ENCODE measurements around the gene KIF18B.

The KIF18B gene

DNA sequence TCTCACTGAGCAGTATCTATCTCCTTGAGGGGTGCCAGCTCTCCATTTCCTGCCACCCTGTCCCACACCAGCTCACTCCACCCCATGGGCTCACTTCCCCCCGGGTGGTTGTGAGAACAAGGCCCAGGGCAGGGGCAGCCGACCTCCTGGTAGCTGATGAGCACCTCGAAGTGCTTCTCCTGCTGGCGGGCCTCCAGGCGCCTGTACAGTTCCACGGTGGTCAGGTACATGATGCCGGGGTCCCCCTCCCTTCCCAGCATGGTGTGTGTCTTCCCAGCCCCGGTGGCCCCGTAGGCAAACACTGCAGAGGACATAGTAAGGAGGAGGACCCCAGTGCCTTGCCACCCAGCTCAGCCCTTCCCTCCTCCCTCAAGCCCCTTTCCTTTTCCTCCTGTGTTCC lies 12.5 kb downstream of the KIF18B start:
- no peak for DNase-seq

DNA sequence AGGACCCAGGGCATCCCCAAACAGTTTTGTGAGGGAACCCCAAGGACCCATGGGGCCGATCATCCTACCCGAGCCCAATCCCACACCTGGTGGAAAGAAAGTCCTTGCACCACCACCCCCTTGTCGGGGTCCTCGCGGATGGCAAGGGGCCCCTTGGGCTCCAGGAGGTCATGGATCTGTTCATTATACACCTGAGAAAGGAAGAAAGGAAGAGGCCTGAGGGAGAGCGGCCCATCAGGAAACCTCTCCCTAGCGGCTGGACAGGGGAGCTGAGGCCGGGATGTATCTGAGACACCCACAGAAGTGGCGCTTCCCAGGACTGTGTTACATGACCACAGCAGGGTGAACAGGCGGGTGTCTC lies 12.8 kb downstream of the KIF18B start:
- no peak for DNase-seq

DNA sequence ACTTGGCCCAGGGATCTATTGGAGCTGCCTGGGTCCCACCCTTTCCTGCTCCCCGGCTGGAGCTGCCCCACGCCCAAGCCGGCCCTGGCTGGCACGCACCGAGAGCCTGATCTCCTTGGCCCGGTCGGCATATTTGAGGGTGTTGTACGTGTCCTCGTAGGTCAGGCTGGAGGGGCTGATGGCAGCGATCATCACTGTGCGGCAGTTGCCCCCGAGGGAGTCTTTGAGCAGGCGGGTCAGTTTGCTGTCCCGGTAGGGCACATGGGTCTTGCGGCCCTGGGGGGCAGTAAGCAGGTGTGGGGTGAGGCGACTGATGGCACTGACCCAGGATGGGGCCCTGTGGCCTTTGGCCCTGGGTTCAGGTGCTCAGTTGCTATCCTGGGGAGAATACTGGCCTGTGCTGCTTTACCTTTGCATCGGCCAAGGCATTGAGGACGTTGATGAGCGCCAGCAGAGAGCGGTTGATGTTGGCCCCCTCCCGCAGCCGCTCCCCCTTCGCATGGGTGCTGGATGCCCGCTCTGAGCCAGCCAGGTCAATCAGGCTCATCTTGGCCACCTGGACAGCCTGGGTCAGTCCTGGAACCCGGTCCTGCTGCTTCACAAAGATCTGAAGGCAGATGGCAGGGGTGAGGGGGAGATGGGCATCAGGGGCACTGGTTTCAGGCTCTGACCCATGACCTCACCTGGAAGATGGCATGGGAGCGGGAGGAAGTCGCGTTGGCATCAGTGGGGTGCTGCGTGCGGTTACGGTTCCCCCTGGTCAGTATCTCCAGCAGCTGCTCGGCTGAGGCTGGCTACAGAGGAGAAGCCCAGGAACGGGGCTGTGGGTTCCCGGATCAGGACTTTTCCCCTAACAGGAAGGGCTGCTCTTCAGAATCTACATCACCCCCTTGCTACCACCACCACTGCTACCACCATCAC lies 13.5 kb downstream of the KIF18B start:
- no peak for DNase-seq

DNA sequence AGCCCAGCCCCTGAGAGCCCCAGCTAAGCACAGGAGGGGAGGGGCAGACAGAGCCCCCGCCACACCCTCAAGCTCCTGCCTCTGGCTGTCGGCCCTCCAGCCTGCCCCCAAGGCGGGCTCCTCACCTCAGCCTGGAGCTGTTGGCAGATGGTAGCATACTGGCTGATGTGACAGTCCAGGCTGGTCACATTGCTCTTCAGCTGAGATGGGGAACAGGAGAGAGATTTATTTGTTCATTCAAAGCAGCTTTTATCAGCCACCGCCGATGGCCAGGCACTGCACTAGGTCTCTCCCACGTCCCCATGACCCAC lies 14.8 kb downstream of the KIF18B start:
- DNase-seq: no peak

DNA sequence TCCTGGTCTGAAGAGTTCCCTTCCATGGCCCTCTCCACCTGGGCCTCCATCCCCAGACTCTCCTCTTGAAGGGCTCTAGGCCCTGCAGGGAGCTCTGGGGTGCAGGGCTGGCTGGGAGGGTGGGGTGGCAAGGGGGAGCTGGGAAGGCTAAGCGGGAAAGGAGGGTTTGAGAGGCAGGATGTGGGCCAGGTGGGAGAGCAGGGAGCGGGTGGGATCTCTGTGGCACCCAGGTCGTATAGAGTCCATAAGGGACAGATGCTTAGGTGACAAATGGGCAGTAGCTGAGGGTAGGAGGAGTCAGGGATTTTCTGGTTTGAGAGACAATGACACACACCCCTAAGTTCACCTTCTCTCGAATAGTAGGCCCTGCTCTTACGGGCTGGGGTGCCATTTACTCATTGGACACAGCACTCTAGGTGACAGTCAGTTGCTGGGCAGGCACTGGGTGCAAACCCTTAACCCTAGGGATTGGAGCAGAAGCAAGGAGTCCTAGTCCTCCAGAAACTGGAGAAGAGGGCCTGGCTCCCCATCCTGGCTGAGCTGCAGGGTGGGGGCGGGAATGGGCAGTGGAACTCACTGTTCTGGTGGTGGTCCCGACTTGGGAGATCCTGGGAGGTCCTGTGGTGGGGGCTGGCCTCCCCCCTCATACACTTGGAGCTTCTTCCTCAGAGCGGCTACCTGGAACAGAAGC lies 15.3 kb downstream of the KIF18B start:
- no peak for DNase-seq

DNA sequence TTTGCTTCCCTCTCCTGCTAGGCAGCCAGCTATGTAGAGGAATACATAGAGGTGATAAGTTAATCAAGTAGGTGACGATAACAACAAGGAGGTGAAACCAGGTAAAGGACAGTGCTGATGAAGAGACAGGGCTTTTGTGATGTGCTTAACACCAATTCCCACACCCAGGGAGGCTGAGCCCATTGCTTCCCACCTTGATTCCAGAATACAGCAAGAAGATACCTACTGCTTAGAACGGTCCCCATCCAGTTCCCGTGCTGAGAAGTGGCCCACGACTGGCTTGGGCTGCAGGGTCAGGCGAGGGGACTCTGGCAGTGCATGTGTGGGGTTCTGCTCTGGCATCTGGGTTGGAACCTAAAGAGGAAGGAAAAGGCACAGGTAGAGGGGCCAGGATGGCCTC lies 16.2 kb downstream of the KIF18B start:
- DNase-seq: no peak

DNA sequence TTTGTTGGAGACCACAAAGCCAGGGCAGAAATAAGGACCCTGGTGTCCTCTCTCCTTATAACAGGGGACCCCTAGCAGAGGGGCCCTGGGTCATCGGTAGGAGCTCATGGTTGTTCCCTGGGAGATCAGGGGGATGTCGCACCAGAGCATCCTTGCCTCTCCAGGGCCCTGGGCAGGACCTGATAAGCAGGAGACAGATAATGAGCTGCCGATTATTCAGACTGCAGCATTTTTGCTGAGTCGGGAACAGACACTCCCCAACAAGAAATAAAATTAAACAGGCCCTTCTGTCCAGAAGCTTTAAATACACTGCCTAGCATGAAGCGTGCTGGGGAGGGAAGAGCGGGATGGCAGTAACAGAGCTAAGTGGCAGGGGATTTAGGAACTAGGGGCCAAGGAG lies 16.9 kb downstream of the KIF18B start:
- DNase-seq: no peak

DNA sequence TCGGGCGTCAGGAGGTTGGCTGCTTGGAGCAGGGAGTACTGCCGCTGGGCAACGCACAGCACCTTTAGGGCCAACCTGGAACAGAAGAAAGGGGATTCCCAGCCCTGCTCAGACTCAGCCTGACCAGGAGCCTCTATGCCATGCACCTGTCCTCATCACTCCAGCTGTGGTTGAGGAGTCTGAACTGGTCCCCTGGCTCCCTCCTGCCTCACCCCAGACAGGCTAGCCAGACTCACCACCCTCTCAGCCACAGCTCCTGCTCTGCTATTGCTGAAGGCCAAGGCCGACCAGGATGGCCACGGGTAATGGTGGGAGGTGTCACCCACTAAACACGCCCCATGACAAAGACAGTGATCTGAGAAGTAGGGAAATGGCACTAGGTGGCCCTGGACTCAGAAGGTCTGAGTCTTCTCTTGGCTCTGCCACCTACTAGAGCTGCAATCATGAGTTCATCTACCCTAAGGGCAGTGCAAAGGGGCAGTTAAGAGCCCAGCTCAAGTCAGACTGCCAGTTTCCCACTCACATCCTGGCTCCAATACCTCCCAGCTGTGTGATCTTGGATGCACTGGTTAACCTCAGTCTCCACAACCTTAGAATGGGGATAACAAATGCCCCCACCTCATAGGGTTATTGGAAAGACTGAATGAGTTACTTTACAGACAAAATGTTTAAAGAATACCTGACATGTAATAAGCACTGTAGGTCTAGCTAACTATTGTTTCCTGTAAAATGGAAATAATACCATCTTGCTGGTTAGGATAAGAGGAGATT lies 18.4 kb downstream of the KIF18B start:
- DNase-seq: no peak

DNA sequence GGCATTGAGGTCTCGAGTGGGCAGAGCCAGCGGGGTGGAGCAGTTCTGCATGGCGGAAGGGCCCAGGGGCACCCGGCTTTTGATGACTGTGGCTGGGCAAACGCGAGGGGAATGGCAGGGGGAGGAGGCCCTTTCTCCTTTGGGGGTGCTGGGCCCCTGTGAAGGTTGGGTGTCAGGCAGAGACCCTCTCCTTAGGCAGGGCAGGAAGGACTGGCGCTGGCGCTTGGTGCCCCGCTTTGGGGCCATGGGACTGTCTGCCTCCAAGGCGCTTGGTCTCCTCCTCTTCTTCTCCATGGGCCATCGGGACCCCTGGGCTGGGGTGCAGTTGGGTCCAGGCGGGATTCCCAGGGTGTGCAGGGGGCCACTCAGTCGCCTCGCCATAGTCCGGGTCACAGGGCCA lies 19.4 kb downstream of the KIF18B start:
- DNase-seq: no peak

DNA sequence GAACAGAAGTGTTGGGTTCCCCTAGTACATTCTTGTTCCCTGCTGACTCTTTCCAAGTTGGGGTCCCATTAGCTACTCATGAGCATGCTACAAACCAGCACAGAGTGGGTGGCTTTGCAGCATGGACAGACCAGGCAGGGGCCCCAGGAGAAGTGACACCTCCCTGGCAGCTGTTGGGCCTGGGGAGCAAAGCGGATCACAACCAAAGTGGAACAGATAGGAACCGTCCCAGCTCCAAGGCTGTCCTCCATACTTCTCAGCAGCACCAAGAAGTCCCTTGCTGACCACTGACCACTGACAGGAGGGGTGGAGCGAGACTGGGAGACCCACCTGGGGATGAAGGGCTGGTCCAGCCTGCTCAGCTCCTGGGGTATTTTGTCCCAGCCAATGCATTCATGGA lies 19.9 kb downstream of the KIF18B start:
- no peak for DNase-seq

DNA sequence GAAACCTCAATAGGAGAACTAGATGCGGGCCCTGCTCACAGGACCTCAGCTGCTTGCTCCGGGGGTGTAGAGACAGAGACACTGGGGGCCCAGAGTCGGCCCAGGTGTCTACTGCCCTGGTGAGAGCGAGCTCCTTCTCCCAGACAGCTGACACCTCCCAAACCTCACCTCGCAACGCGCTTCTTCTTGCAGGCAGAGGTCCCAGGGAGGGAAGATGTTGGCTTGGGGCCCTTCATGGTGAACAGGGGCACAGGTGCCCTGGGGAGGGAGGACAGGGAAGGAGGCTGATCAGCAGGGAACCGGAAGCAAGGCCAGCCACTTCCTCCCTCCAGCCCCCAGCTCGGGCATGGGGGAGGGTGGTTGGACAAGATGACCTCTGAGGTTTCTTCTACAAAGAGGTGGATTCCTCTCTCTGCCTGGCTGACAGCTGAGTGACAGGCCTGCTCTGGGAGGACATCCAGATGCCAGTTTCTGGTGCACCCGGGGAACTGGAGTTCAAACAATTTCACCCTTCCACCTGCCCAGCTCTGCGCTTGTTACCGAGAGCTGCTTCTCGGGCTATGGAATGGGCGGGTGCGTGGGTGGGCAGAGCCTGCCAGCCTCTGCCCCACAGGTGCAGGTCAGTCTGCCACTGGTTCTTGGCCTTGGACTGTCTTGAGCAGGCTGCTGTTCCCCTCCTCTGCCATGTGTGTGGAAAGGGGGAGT lies 20.6 kb downstream of the KIF18B start:
- DNase-seq: no peak

DNA sequence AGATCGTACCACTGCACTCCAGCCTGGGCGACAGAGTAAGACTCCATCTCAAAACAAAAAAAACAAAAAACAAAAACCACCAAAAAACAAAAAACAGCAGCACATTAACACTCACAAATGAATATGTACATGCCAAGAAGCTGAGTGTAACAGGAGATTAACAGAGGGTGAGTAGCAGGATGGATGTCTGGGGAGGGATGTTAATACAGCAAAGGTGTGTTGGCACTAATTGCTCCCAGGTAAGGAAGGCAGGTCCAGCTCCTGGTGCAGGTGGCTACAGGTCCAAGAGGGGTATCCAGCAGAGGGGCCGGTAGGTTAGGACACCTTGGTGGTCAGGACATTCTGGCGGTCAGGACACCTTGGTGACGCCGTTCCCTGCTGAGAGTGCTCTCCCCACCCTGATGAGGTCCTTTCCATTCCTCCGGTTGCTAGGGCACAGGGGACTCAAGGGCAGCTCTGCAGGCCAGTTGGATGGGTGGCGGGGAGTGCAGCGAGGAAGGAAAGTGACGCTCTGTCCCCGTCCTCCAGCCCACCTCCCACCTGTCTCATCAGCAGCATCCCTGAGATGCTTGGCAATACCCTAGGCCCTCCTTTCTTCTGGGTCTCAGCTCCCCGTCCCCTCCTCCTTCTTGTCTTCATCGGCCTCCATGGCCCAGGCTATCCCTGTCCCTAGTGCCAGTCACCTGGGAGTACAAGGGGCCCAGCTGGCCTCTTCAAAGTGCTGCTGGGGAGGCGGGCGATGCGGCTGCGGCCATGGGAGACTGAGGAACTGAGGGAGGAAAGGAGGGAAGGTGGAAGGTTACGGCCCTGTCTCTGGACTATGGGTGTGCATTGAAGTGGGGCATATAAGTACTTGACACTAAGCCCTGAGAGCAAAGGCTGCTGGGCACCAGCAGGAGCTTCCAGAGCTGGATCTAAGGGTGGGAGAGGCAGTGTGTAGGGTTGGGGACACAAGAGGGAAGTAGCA lies 21.6 kb downstream of the KIF18B start:
- DNase-seq: no peak

DNA sequence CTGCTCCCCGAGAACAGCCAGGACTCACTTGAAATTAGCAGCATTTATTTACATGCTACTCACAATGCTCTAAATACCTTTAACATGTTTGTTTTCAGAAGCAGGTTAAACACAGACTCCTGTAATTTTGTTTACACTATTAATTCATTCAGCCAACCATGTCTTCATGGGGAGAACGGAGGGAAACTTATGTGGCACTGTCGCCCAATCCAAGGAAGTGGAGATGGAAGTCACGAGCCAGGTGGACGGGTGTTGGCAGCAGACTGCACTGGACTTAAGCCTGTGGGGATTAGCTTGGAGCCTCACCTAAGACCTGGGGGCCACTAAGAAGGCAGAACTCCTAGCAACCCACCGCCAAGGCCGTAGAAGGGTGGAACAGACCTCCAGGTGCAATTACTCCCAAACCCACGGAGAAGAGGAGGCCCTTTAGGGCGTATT lies 23.4 kb downstream of the KIF18B start:
- no peak for DNase-seq

DNA sequence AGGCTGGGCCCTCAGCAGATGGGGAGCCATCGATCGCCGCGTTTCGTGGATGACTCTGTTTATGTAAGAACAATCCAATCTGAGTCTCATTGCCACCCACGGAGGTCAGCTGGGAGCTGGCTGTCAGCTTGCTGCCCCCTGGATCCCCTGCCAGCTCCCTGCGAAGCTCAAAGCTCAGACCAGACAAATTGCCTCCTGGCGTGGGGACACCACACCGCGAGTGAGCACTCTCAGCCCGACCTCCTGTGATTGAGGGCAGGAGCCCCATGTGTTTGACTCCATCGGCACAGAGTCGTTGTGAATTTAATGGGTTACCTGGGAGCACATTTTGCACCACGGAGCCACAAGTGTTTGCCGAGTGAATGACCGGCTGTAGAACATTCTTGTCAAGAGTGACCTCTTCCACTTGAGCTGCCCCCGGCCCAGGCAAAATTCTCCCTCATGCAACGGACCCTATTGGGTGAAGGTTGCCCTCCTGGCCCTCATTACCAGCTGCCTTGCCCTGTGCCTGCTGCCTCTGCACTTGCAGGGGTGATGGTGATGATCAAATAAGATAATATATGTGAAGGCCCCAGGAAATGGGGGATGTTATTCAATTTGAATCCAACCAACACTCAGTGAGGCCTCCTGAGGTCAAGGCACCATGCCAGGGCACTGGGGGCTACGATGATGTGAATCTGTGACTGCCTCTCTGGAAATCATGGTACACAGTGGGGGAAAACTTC lies 24.7 kb downstream of the KIF18B start:
- no peak for DNase-seq

DNA sequence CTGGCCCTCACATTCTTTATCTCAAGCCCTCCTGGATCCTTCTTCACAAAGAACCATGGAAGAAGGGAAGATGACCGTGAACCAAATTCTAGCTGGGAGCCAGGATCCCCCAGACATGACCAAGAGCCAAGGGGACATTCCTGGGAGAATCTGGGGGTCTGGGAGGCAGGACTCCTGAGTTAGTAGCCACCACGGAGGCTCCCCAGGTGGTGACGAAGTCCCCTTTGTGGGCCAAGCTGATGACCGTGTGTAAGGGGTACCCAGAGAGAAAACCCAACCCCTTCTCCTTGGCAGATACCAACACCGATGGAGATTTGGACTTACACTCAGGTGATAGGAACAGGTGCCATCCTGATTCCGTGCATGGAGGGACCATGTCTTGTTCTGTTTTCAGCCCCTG lies 25.4 kb downstream of the KIF18B start:
- no peak for DNase-seq

DNA sequence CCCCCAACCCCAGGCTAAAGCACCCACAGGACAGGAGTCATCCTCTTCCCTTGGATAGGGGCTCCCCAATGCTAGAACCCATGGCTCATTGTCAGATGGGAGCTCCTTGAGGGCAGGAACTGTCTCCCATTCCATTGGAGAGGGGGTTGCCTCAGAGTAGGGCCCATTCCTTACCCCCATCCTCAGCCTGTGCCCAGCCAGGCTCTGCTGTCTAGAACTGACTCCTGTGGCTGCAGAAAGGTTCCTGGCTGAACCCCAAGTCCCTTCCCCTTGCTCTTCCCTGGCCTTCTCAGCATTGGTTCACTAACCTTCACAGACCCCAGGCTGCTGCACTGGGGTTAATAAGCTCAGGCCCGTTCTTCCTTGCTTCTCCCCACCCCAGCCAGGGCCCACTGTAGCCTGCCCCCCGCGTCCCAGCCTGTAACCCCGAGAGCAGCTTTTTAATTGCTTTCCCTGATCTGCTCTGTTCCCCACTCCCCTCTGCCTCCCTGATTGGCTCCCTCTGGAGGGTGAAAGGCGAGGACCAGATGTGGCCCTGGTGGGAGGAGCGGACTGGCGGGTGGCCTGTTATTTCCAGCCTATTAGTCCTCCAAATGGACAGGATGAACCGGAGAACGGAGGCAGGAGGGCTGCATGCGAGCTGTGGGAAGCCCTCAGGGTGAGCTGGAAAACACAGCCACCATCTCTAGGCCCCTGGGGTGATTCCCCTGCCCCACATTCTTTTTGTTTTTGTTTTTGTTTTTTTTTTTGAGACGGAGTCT lies 26.3 kb downstream of the KIF18B start:
- no peak for DNase-seq

DNA sequence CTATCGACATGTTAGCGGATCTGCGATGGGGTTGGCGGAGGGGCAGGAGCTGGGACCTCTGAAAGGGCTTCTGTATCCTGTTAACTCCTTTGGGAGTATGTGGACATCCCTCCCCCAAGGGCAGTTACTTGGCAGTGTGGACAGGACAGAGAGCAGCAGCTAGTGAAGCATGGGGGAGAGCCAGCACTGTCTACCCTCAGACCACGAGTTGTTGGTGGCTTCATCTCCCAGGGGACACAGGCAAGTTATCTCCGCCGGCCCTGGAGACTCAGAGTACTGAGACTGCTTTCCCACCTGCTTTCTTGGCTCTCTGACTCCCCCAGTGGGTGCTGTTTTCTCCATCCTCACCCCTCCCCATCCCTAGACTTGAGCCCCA lies 27.0 kb downstream of the KIF18B start:
- no peak for DNase-seq

DNA sequence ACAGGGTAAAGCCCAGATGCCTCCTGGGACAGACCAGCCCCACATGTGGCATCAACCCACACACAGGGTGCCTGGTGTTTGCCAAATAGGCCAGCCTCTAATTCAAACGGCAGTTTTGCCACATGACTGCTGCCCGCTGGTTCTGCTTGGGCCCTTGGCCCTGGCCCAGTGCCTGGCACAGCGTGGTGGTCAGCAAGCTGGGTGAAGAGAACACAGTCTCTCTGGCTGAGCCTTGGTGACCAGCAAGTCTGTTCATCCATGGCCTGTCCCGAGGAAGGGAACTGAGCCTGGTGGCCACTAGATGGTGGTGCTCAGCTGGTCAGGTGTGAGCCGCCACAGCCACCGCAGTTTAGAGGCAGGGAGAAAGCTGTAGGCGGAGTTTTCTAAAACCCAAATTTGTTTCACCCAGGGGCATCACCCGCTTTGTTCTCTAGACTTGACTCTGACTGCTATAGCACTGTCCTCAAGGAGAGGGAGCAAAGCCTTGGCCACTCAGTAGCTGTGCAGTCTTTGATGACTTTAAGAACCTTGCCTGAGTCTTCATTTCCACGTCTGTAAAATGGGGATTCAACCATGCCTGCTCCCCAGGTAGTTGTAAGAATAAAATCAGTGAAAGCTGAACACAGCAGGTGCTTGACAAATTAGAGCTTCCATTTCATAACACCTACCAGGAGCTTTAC lies 27.5 kb downstream of the KIF18B start:
- peak; percentile 42 to 60 for DNase-seq

DNA sequence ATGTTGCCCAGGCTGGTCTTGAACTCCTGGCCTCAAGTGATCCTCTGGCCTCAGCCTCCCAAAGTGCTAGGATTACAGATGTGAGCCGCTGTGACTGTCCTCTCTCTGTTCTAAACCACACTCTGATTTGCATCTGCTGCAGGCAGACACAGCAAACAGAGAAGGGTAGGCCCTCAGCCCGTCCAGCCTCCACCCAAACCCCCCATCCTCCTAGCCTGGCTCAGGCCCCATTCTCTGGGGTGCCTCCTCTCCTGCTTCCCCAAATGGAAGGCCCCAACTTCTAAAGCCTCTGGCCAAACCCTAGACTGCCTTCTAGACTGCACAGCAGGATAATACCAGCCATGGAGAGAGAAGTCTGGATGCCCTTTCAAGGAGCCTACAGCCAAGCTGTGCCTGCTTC lies 28.2 kb downstream of the KIF18B start:
- DNase-seq: no peak

DNA sequence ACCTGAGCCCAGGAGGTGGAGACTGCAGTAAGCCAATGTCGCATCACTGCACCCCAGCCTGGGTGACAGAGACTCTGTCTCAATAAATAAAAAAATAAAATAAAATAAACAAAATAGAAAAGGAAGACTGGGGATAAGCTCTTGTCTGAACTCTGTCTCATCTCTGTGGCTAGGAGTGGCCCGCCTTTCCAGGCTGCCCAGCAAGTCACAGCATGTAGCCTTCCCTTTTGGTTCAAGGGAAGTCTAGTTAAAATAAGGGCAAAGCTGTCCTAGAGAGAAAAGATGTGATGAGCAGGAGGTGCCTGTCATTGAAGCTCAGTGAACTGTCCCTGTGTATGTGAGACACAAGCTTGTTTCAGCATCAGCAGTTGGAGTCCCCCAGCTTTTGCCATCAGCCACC lies 29.6 kb downstream of the KIF18B start:
- DNase-seq: no peak
